HG03139 (cell line): ENCODE results near the gene ITPRID1.
"Not testable (repeated sequence)": the region's sequence is repeated elsewhere in the genome, so short reads cannot be mapped to it uniquely, and the experiment has no call there.

Experiments used
- ATAC-seq: cut with Tn5 transposase; IDR thresholded peaks from one replicate; pipeline ENCODE4 v1.9.1; 2021; ENCODE audit not compliant: unreplicated experiment

The ITPRID1 gene

DNA sequence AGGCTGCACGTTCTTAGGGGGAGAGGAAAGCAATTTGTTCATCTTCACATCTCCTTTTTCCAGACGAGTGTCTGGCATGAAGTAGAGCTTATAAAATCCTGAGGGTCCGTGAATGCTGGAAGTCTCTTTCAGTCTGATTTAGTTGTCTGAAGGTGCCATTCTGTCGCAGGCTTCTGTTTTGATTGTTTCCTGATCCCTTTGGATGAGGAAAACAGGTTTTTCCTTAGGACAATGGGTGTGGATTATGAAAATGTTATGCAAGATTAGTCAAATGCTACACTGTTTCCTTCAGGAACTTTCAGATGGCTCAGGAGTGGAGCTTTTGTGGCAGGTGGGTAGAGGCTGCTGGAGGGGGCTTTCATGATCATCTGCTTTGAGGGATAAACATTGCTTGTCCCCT, at the start of gene ITPRID1:
ITPRID1 (plus strand) TSS at position 301 of the 400 bp plus-strand sequence. CDS start 38,935 bp downstream, outside the sequence.
- no peak for ATAC-seq

DNA sequence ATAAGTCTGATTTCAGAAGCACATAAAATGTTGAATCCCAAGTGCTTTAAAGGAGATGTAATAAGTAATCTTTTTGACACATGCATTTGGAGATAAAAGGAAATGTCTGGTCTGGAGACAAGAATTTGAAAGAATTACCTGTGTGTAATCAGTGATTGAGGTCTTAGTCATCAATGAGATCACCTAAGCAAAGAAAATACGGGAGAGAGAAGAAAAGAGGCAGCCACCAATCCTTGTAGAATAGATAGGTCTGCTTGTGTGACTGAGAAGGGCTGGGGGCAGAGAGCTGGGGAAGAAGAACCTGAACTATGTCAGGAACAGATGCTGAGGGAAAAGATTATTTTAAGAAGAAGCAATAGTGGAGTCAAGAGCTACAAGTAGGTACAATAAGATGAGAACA, 49.3 kb upstream of the ITPRID1 start:
- ATAC-seq = no peak

DNA sequence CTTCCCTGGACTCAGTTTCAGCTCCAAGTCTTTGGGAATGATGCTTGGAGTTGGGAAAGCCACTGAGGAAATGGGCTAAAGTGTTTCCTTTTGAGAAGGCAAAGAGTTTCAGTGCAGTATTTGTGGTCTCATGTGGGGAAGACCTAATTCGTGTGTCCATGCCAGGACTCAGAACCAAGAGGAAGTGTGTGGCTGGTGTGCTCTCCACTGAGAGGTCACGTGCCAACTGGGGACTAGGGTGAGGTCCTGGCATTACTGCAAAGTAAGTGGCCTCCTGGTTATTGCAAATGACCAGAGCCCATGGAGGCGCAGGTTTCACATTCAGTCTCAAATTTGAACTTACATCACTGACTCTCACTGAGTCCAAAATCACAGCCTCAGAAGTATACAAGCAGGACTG, 48.6 kb upstream of the ITPRID1 start:
- no peak for ATAC-seq

DNA sequence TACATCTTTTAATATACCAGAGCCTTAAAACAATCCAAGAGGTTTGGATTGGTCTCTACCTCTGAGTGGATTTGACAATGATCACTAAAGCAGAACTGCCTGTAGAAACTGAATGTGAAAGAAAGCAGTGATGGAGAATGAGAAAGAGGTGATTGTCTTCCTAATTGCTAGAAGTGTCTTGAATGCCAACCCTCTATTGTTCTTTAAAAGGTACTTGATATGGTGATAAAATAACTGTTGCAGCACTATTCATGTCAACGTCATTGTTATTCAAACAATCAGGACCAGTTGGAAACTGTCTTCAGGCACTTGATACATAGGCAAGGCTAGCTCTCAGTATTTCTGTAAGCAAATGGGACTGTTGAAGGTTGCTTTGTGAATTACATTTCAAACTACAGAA, 47.9 kb upstream of the ITPRID1 start:
- ATAC-seq = no peak

DNA sequence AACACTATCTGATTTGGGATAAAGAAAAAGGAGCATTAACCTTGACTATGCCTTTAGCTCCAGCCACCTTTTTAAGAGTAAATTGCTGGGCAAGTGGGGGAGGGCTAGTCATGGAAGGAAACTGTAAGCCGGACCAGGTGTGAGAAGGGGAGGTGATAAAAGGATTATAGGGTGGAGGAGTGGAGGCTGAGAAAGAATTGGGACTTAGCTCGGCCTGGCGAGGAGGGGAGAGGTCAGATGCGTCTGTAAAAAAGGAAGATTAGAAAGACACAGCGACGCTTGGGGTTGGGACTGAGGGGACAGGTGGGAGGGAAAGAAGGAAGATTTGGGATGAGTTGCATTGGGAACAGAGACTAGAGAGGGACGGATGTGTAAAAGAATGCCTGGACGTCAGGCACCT, 43.0 kb upstream of the ITPRID1 start:
- ATAC-seq = not testable (repeated sequence)

DNA sequence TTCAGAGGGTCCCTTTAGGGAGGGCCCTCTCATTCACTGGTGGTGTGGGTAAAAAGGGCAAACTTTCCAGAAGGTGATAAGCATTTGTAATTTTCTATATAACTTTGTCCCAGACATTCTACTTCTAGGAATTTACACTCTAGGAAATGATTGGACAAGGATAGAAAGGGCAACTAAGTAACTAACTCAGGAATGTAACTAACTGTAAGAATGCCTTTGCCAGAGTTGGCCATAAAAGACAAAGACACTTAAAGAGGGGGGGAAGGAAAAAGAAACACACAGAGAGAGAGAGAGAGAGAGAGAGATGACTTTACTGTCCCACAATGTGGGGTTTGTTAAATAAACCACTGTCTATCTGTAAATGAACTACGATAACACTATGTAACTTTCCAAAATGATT, 38.5 kb upstream of the ITPRID1 start:
- ATAC-seq = no peak

DNA sequence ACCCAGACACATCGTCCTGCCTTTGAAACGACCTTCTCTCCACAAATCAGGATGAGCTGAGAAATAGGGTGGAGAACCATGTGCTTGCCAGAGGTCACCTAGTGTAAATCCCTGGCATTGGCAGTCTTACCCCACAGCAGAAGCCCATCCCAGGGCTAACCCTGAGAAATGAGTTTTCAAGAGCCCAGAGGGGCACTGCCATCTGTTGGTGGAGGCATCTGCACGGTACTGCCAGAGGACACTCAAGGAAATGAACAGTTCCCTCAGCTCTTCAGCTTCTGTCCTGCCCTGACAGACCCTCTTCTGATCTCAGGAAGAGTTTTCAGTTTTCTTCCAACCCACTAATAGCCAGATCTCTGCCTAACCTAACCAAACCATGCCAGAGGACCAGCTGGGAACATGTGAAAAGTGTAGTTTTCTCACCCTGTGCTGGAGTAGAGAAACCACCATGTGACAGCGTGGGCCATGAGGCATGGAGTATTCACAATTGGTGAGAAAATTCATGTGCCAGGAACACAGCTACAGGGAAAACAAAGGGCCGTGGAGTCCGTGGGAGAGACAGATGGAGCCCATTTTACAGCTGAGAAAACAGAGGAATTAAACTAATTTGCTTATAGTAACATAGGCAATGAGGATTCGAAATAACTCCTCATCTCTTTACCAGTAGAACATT, 37.7 kb upstream of the ITPRID1 start:
- no peak for ATAC-seq

DNA sequence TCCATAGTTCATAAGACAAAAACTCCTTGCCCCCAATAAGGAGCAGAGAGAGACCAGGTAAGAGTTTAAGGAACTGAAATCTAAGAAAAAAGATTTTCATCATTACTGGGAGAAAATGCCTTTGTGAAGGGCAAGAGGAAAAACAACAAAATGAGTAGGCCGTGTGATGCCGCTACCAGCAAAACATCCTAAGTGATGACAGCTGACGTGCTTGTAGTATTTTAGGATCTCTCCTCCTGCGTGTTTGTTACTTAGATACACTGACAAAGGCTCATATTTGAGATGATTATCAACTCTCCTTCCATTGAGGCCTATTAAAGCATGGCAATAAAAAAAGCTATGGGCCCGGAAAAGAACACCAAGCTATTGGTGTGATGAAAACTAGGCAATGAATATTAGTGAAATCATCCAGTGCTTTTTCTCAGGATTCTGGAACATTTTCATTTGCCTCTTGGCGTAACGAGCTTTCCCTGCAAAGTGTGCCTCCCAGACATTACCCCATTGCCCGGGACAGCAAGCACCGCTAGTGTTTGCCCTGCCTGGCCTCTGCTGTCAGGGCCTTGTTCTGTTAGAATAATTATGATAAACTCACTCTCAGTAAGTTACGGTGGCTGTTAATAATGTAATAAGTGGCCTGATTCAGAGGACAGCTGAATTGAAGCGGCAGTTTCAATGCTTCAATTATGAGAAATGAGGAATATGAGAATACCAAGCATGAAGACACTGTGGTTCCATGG, 36.8 kb upstream of the ITPRID1 start:
- no peak for ATAC-seq

DNA sequence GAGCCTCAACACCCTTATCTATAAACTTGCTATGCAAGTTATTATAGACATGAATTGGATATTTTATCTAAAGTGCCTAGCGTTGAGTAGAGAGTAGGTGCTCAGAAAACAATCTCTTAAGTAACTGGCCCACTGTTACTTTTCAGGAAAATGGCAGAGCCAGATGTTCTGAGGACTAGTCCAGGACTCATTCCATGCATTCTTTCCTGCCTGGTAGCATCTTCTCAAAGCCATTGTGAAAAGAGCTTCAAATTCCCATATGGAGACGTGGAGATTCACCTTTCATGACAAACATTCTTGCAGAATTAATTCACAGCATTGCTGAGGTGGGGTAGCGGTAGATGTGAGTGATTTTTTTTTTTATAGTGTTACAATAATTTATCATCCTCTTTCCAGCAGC, 35.9 kb upstream of the ITPRID1 start:
- no peak for ATAC-seq

DNA sequence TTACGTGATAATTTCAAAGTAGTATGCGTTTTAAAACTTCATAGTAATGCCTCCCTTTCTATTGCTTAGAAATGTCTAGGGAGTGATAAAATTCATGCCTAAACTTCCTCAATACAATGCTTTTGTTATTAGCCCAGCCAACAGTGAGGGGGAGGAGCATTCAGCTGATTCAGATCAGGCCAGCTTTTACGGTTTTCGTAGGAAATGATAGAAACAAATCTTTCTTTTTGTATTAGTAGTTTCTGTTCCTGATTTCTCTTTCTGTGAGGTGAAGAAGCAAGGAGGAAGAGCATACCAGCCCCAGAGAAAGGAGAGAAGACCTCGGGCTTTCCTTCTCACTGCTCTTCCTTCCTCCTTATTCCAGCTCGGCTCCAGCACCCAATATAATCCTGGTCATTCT, 35.2 kb upstream of the ITPRID1 start:
- ATAC-seq = peak; percentile 68

DNA sequence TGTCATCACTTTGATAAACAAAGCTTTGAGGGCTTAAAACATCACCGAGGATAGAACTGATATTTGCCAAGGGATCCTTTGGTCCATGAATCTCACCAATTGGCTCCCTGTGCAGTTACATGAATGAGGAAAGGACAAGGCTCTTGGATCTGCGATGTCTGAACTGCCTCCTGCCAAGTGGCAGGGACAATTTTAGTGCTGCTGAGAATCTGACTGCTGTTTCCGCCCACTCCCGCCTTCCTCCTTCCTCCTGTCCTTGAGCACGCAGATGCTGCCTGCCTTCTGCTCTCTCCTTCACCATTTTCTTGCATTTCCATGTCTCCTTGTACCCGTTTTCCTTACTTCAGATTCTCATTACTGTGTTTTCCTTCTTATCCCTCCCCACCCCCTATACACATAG, 26.8 kb upstream of the ITPRID1 start:
- ATAC-seq = no peak

DNA sequence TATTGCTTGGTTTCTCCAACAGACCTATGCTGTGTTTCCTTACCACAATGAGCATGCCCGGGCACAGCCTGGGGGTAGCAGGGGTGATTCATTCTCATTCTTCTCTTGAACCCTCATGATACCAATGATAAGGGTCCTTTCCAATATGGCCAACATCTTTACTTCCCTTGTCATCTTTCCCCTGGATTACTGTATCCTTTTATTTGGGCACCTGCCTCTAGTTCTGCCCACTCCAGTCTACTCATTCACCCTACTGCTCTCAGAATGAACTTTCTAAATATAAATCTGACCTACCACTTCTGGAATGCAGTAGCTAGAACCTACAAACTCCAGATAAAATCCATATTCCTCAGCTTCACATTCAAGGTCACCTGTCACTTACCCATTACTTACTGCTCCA, 26.4 kb upstream of the ITPRID1 start:
- no peak for ATAC-seq

DNA sequence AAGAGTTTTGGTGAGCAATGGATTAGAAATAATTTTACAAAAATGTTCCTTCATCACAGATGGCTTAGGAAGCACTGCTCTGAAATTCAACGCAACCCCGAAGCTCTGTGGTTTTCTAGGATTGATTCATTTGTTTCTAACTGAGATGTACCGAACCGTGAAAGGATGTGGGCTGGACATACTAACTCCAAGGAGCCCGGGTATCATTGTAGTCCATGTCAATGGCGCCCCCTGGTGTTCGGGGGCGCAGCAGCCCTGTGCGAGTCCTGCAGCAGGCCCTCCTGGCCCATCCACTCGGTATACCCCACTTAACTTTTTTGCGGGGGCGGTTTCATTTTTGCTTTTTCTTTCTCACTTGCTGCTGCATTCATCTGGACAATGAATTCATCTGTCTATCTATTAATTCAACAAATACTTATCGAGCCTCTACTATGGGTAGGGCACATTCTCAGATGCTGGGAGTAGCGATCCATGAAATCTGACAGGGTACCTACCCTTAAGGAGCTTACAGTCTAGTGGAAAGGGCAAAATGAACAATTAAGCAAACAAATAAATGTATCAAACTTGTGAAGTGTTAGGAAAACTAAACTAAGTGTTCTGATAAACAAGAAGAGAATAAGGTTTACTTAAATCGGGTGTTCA, 25.2 kb upstream of the ITPRID1 start:
- ATAC-seq = peak; percentile 96

DNA sequence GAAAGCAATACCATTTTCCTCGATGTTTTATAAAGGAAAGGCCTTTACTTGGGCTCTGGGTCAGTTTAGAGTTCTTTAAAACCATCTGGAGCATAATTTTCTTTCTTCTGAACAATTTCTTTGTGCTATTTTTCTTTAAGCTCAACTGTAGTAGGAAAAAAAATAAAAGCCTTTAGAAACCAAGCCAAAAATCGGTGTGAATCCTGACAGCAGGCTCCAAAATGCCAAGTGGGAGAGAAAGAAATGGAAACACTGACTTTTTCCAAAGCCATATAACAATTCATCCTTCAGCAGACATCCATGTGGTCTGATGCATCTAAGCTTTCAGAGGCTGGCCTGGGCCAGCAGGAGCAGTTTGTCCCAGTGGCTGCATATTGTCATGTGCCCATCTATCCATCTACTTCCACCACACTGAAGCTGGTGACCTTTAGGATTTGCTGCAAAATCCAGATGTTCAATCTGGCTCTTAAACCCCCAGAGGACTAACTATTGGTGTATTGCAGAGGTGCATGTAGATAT, 23.0 kb upstream of the ITPRID1 start:
- ATAC-seq = no peak

DNA sequence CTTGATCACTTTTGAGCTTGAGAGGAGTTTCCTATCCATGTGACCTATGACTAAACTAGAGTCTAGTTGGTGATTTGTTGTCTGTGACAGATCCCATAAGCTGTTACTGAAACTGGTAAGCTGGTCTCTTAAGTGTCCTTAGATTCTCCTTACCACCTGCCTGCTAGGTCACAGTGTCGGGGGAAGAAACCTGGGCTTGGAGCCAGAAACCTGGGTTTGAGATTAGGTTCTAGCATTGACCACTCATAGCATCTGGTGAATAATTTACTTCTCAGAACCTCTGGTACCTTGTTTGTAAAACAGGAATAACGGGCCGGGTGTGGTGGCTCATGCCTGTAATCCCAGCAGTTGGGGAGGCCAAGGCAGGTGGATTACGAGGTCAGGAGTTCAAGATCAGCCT, 21.8 kb upstream of the ITPRID1 start:
- no peak for ATAC-seq

DNA sequence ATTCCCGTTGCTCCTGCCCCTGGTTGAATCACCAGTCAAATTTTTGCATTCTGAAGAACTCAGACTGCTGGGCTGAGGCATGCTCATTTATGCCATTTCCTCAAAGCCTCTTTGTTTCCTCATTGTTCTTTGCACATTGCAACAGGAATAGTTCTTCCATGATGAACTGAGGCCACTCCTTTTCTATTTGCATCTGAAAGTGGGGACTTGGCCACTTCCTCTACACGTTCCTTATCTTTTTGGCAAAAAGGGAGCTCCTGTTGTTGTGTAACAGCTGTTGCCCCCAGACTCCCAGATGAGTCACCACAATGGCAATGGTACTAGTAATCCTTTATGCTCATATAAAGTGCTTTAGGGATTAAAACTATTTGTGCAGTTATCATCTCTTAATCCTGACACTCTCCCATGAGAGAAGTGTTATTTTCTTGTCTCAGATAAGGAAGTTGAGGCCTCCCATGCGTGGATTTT, 20.1 kb upstream of the ITPRID1 start:
- ATAC-seq = no peak

DNA sequence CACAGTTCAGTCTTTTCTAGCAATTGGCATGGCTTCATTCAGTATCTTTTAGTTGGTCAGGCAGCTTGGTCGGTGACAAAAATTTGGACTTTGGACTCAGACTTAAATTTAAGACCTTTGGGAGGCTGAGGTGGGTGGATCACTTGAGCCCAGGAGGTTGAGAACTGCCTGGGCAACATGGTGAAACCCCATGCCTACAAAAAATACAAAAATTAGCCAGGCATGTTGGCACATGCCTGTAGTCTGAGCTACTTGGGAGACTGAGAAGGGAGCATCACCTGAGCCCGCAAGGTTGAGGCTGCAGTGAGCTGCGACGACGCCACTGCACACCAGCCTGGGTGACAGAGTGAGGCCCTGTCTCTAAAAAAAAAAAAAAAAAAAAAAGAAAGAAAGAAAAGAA, 19.5 kb upstream of the ITPRID1 start:
- no peak for ATAC-seq

DNA sequence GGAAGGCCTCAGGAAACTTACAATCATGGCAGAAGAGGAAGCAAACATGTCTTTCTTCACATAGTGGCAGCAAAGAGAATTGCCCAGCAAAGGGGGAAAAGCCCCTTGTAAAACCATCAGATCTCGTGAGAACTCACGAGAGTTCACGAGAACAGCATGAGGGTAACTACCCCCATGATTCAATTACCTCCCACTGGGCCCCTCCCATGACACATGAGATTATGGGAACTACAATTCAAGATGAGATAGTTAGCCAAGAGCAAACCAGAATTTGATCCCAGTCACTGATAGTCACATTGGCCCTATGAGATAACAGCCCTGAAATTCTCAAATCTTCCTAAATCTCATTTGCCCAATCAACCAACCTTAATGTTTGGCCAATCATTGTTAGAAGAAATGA, 18.2 kb upstream of the ITPRID1 start:
- no peak for ATAC-seq

DNA sequence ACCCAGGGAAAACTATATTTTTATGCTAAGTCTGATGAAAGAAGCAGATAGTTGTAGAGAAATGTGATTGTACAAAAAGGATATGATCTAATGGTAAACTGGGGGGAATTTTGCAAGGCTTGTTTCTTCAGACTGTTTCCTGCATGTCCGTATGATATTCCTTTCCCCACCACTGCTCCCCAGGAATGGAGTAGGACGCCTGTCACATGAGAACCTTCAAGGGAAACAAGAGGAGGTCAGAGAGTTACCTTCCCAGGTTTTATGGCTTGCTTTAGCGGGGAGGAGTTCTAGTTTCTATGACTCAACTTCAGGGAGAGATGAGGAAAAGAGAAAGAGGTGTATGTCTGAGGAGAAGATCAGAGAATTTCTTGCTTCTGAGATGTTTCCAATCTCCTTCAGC, 16.4 kb upstream of the ITPRID1 start:
- no peak for ATAC-seq

DNA sequence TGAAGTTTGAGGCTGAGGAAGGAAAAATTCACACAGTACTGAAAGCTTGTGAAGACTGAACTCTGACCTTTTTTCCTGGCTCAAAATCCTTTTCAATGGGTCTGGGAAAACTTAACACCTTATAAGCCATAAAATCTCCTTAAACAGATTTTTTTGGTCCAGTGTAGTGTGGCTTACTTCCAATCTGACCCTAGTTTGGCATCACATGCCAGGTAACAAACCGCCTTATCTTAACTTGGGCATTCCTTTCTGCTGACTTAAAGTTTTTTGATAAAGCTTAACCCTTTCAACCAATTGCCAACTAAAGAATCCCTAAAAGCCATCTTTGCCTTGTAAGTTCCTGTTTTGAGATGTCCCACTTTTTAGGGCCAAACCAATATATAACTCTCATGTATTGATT, 13.2 kb upstream of the ITPRID1 start:
- no peak for ATAC-seq

DNA sequence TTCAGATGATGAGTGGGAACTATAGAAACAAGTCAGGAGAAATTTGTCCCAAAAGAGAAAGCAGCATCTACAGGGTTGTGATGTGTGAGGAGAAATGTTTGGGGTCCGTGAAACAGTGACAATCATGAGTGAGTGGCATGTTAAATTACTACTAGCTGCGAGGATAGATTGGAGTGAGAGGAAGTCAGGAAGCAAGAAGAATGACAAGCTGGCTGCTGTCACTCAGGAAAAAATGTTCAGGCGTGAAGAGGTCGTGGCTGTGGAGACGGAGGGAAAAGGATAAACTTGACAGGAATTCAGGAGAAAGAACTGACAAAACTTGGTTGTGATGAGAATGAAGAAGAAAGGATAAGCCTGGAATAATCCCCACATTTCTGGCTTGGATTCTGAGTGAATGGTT, 5.1 kb upstream of the ITPRID1 start:
- no peak for ATAC-seq

DNA sequence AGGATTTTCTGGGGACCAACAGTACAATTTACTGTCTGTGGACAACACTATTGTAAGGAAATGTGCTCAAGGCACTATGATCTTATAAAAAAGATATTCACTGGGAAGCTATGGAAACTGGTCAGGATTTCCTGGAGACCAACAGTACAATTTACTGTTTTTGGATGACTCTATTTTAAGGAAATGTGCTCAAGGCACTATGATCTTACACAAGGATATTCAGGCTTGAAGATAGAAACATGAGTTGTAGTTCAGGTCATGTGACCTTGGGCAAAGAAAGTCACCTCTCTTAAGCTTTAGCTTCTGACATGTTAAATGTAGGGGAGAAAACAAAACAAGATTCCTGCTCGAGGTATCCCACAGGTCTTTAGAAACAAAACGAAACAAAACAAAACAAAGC, 1.7 kb upstream of the ITPRID1 start:
- no peak for ATAC-seq
